PFSK-1 (cell line): Measurements from ENCODE around the gene SLC2A1.

Experiments
- FOXP2 ChIP-seq: optimal IDR thresholded peaks from 2 replicates; pipeline ENCODE3; 2011; ENCODE audit warnings: borderline replicate concordance, control low read depth, inconsistent platforms; ENCODE audit not compliant: insufficient read depth; ENCODE audit errors: extremely low read length, extremely low read depth
- POLR2AphosphoS5 ChIP-seq: IDR thresholded peaks from 2 replicates; pipeline ENCODE4 v1.6.1; 2012; ENCODE audit warnings: low read depth, mild to moderate bottlenecking, control low read depth, low read length, moderate library complexity
- REST ChIP-seq, 2 experiments: IDR thresholded peaks; 2 replicates each; pipeline versions ENCODE4 v1.6.1 to v1.8.0; 2011 to 2012; ENCODE audit warnings: low read depth in 2 of 2, low read length in 2 of 2, control low read depth in 1 of 2, inconsistent platforms in 1 of 2, mild to moderate bottlenecking in 1 of 2, moderate library complexity in 1 of 2; ENCODE audit not compliant: insufficient read depth in 1 of 2
- SIN3A ChIP-seq: IDR thresholded peaks from 2 replicates; pipeline ENCODE4 v1.6.1; 2012; ENCODE audit warnings: mild to moderate bottlenecking, low read length, moderate library complexity, borderline replicate concordance; ENCODE audit not compliant: insufficient read depth
- TAF1 ChIP-seq: IDR thresholded peaks from 2 replicates; pipeline ENCODE4 v1.6.1; 2012; ENCODE audit warnings: low read length, control low read depth, borderline replicate concordance; ENCODE audit not compliant: insufficient read depth

- no peak for TF ChIP-seq SIN3A
- TF ChIP-seq POLR2AphosphoS5 = no peak
- TF ChIP-seq REST (IDR thresholded peaks at IDR 0.05; ENCODE audit: insufficient read depth in 1 of 2, low read depth in 2 of 2, low read length in 2 of 2) = no peak
- no peak for TF ChIP-seq TAF1
- TF ChIP-seq FOXP2 = no peak
Observed at GRCh38 chr1:42880384-42880783, 78.3 kb downstream of the SLC2A1 start.
